Measurements from ENCODE around the gene NUDT3. TPM values are rescaled to one million over a fixed set of nuclear protein-coding genes. Genes with fewer than 3 reads are reported as not detected.

Gene NUDT3
- total RNA-seq, 1 donor from 2014 or later = 16.6 TPM

DNA sequence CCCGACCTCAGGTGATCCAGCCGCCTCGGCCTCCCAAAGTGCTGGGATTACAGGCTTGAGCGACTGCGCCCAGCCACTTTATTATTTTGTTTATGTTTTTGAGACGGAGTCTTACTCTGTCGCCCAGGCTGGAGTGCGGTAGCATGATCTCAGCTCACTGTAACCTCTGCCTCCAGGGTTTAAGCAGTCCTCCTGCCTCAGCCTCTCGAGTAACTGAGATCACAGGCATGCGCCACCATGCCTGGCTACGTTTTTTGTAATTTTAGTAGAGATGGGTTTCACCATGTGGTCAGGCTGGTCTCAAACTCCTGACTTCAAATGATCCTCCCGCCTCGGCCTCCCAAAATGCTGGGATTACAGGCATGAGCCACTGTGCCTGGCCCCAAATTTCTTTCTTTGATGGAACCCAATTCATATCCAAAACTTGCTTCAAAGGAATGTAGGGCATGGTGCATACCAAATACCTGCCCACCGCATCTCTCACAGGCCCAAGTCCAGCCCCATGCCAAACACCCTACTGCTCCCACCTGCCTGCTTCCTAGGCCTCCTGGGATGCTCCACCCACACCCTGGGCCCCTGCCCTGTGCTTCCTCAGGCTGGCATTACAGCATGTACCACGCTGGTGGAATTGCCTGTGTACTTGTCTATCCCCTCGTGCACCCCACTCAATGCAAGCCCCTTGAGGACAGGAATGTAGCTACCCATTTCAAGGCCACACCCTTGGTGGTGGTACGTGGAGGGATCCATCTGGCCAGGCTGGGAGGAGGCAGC is 160.7 kb downstream of the NUDT3 start:
- no peak for DNase-seq (ENCODE audit: low spot score)
- ATAC-seq = no peak

GRCh38 chr6:34230653-34231371 is 161.7 kb downstream of the NUDT3 start:
- ATAC-seq (no peak), DNase-seq (ENCODE audit: low spot score) (no peak)

GRCh38 chr6:34229877-34230276 is 162.6 kb downstream of the NUDT3 start:
- no peak for DNase-seq (ENCODE audit: low spot score)
- ATAC-seq = no peak

Other genes starting within 250 kb of the NUDT3 start
- not detected for gene GRM4, start 246.6 kb downstream of the NUDT3 start, total RNA-seq
- gene HMGA1, start 155.8 kb downstream of the NUDT3 start, total RNA-seq = 17.4 TPM
- gene SMIM29, start 143.7 kb downstream of the NUDT3 start, total RNA-seq = 6.4 TPM
- 346 TPM for gene RPS10, start 33.4 kb upstream of the NUDT3 start, total RNA-seq
- gene PACSIN1, start 73.4 kb upstream of the NUDT3 start, total RNA-seq = not detected
- gene SPDEF, start 163.7 kb upstream of the NUDT3 start, total RNA-seq = 0.15 TPM

Data from left lobe of liver (tissue), 2 donors.